B cell (primary cell): ENCODE measurements around the gene PPOX. TPM values are rescaled to one million over a fixed set of nuclear protein-coding genes. Genes with fewer than 3 reads are reported as not detected.
A peak's percentile ranks its signal among the peaks of the same experiment; 100 is the strongest.

Experiments used
- ATAC-seq: fragments of 200-7000 bp; cut with Tn5 transposase; one replicate; pipeline ENCODE4 v1.10.0; 2021; ENCODE audit warnings: low read depth, mild to moderate bottlenecking, moderate number of reproducible peaks, moderate library complexity
- CTCF ChIA-PET: fragments of 350-600 bp; sonication (Branson Sonifier 250); formaldehyde crosslinking; loops from one replicate; lab custom pipeline; 2021; ENCODE audit warnings: antibody characterized with exemption, inconsistent platforms; lab: Charles Lee
- POLR2A ChIA-PET: fragments of 350-600 bp; sonication (Branson Sonifier 250); formaldehyde crosslinking; loops from one replicate; lab custom pipeline; 2021; ENCODE audit warnings: antibody characterized with exemption; lab: Charles Lee
- DNase-seq: peaks from one replicate; pipeline ENCODE4 v3.0.0; 2013
- H2AFZ ChIP-seq: 2 replicates; pipeline ENCODE4 v1.6.1; 2012; ENCODE audit warnings: mild to moderate bottlenecking, low read depth, low read length; ENCODE audit not compliant: insufficient read depth, poor library complexity, severe bottlenecking
- H3K27ac ChIP-seq, 2 donors: 1 replicate in 1 of 2; 2 replicates in 1 of 2; pipeline ENCODE4 v1.5.1; 2012 to 2013; ENCODE audit warnings: low read length in 2 of 2, mild to moderate bottlenecking in 2 of 2, moderate library complexity in 1 of 2
- H3K27me3 ChIP-seq, 4 experiments: fragments of 200-600 bp in 1 of 4; sonication (generic) in 1 of 4; replicated peaks in 1 of 4; 1 replicate in 2 of 4; 2 replicates in 2 of 4; pipeline versions ENCODE4 v1.6.1 to v1.7.0; 2013 to 2016; ENCODE audit warnings: low read length in 3 of 4, mild to moderate bottlenecking in 2 of 4, mixed read lengths in 1 of 4, moderate library complexity in 1 of 4; ENCODE audit not compliant: insufficient read depth in 4 of 4, control insufficient read depth in 3 of 4; ENCODE audit errors: control extremely low read depth in 1 of 4
- H3K36me3 ChIP-seq, 2 experiments: replicated peaks in 1 of 2; 1 replicate in 1 of 2; 2 replicates in 1 of 2; pipeline versions ENCODE4 v1.6.1 to v1.7.1; 2013; ENCODE audit warnings: low read length in 1 of 2; ENCODE audit not compliant: insufficient read depth in 2 of 2, control insufficient read depth in 1 of 2; ENCODE audit errors: control extremely low read depth in 1 of 2, extremely low read depth in 1 of 2
- H3K4me1 ChIP-seq, 2 donors: fragments of 200-600 bp in 1 of 2; sonication (generic) in 1 of 2; 1 replicate in 1 of 2; 2 replicates in 1 of 2; pipeline versions ENCODE4 v1.5.1 to v1.6.1; 2013 to 2017; ENCODE audit warnings: low read length in 2 of 2; ENCODE audit not compliant: control insufficient read depth in 2 of 2, insufficient read depth in 2 of 2
- H3K4me2 ChIP-seq: replicated peaks from 2 replicates; pipeline ENCODE3; 2012; ENCODE audit warnings: mild to moderate bottlenecking, low read depth, low read length; ENCODE audit not compliant: poor library complexity, severe bottlenecking
- H3K4me3 ChIP-seq, 5 experiments: fragments of 200-600 bp in 1 of 5; sonication (generic) in 1 of 5; 1 replicate in 3 of 5; 2 replicates in 2 of 5; pipeline versions ENCODE4 v1.5.1 to v1.7.0; 2011 to 2016; ENCODE audit warnings: low read length in 4 of 5, mild to moderate bottlenecking in 4 of 5, low read depth in 2 of 5, control low read depth in 1 of 5, moderate library complexity in 1 of 5; ENCODE audit not compliant: insufficient read depth in 1 of 5; ENCODE audit errors: control extremely low read depth in 1 of 5, extremely low read depth in 1 of 5
- H3K79me2 ChIP-seq: fragments of 200-600 bp; sonication (generic); one replicate; pipeline ENCODE4 v1.6.0; 2016; ENCODE audit warnings: low read length; ENCODE audit not compliant: control insufficient read depth, insufficient read depth
- H3K9ac ChIP-seq: fragments of 200-600 bp; sonication (generic); 2 replicates; pipeline ENCODE4 v1.6.1; 2017; ENCODE audit warnings: mild to moderate bottlenecking, low read length, moderate library complexity
- H3K9me3 ChIP-seq, 3 donors: one replicate each; pipeline versions ENCODE4 v1.6.1 to v1.7.1; 2013; ENCODE audit warnings: low read length in 2 of 3; ENCODE audit not compliant: control insufficient read depth in 2 of 3, insufficient read depth in 1 of 3; ENCODE audit errors: control extremely low read depth in 1 of 3
- H4K20me1 ChIP-seq: 2 replicates; pipeline ENCODE4 v1.6.0; 2012; ENCODE audit warnings: mild to moderate bottlenecking, low read length; ENCODE audit not compliant: insufficient read depth, control insufficient read depth, poor library complexity, severe bottlenecking
- H3K27ac Mint-ChIP-seq: one replicate; pipeline ENCODE4 v1.8.0; 2021; ENCODE audit warnings: mixed read lengths
- H3K27me3 Mint-ChIP-seq: one replicate; pipeline ENCODE4 v1.8.0; 2021; ENCODE audit warnings: mixed read lengths
- H3K4me1 Mint-ChIP-seq: one replicate; pipeline ENCODE4 v1.8.0; 2021; ENCODE audit warnings: mixed read lengths
- H3K4me3 Mint-ChIP-seq: one replicate; pipeline ENCODE4 v1.8.0; 2021; ENCODE audit warnings: mixed read lengths
- H3K9me3 Mint-ChIP-seq: one replicate; pipeline ENCODE4 v1.8.0; 2022; ENCODE audit warnings: mixed read lengths; ENCODE audit not compliant: insufficient read depth
- CTCF ChIP-seq: fragments of 200-600 bp; IDR thresholded peaks from one replicate; pipeline ENCODE4 v1.8.0; 2022; ENCODE audit warnings: antibody characterized with exemption, mild to moderate bottlenecking
- EZH2 ChIP-seq: IDR thresholded peaks from 2 replicates; pipeline ENCODE4 v1.6.1; 2012; ENCODE audit warnings: borderline replicate concordance, low read depth, mild to moderate bottlenecking, moderate library complexity, low read length; ENCODE audit not compliant: insufficient read depth, poor library complexity, severe bottlenecking
- WGBS: methylation state at CpG from one replicate; pipeline ENCODE4 v1.1.5; 2013; ENCODE audit warnings: missing lambda C conversion rate; ENCODE audit not compliant: insufficient coverage; 5-methylcytosine and 5-hydroxymethylcytosine counted together
- intact Hi-C: fragments of 100-400 bp; cut with micrococcal nuclease; formaldehyde crosslinking; loops from one replicate; pipeline ENCODE4 v1.10.0; 2022
- polyA plus RNA-seq: library from polyadenylated mRNA; depleted of rRNA; stranded (reverse); fragments of >200 nt; gene quantifications from 2 replicates; pipeline ENCODE4 v1.2.3, GENCODE V29; 2012
- total RNA-seq, 2 donors: library from RNA; stranded (reverse); fragments of 120-200 nt in 1 of 2; gene quantifications; 1 replicate in 1 of 2; 2 replicates in 1 of 2; pipeline versions ENCODE4 v1.2.3 to v1.2.4, GENCODE V29; 2013 to 2022

PPOX gene
- total and polyA plus RNA-seq, 2 donors (not counting 1 experiment from before 2014, with no cell fraction given), result 65.6 to 82.3 TPM

- WGBS, result 74% methylated on average over 10 of the region's 10 CpGs
- no peaks in the 10 kb centered on the region for H3K27me3 Mint-ChIP-seq
- DNase-seq (peak; percentile 70), ATAC-seq (peak; percentile 37)
- Histone ChIP-seq H3K36me3 (peaks cover 2 to 38% of the 10 kb centered on the region in 2 experiments), H3K4me1 (peaks cover 45 to 54% of the 10 kb centered on the region in 2 donors), H3K4me2 (peak overlapping the region; percentile 81), H4K20me1 (peaks cover 12% of the 10 kb centered on the region), H3K4me3 (no peak overlapping the region), H3K9ac (no peak overlapping the region), H3K27ac (peak overlapping the region; percentile 42 to 86), H3K9me3 (no peaks in the 10 kb centered on the region), H2AFZ (no peak overlapping the region), H3K79me2 (peaks cover 69% of the 10 kb centered on the region), H3K27me3 (no peaks in the 10 kb centered on the region)
- ChIA-PET CTCF (no interaction called here), POLR2A (interaction anchor here (1.2 to 1.3 kb wide), 2 partner anchors 21 to 82 kb away, joined by 3 to 5 read pairs; partner anchors contain the start of gene KLHDC9)
- peaks cover 67% of the 10 kb centered on the region for H3K4me1 Mint-ChIP-seq
- H3K27ac Mint-ChIP-seq, result peak overlapping the region; percentile 94
- intact Hi-C loops, result loop anchor here (2.0 kb wide), 2 partner anchors 48 to 74 kb away; partner anchors contain the start of genes PPOX and USF1
- TF ChIP-seq EZH2, result no peak
- TF ChIP-seq CTCF, result peak; percentile 51
- H3K4me3 Mint-ChIP-seq, result peak overlapping the region; percentile 97
- H3K9me3 Mint-ChIP-seq, result no peaks in the 10 kb centered on the region
Observed at GRCh38 chr1:161119092-161119903, 46.9 kb upstream of the PPOX start.
